Upper lobe of left lung (tissue), 6 donors: ENCODE data around the gene JAM3. TPM values are rescaled to one million over a fixed set of nuclear protein-coding genes. Genes with fewer than 3 reads are reported as not detected.
"Not testable (repeated sequence)": the region's sequence is repeated elsewhere in the genome, so short reads cannot be mapped to it uniquely, and the experiment has no call there.

Experiments used
- ATAC-seq, 2 donors: fragments of 200-7000 bp; cut with Tn5 transposase; one replicate each; pipeline ENCODE4 v1.9.1; 2022; ENCODE audit warnings: mild to moderate bottlenecking in 2 of 2, moderate library complexity in 2 of 2; ENCODE audit not compliant: low FRiP score in 2 of 2
- DNase-seq, 2 donors: peaks; one replicate each; pipeline ENCODE4 v3.0.0-alpha.2; 2019 to 2020
- H3K27ac ChIP-seq, 4 donors: fragments of 200-600 bp; sonication (generic); one replicate each; pipeline ENCODE4 v1.5.1; 2016 to 2019
- H3K27me3 ChIP-seq, 4 donors: fragments of 200-600 bp; sonication (generic); one replicate each; pipeline ENCODE4 v1.5.1; 2017 to 2019
- H3K36me3 ChIP-seq, 4 donors: fragments of 200-600 bp; sonication (generic); one replicate each; pipeline ENCODE4 v1.5.1; 2016 to 2019
- H3K4me1 ChIP-seq, 4 donors: fragments of 200-600 bp; sonication (generic); one replicate each; pipeline ENCODE4 v1.5.1; 2018 to 2019
- H3K4me3 ChIP-seq, 4 donors: fragments of 200-600 bp; sonication (generic); one replicate each; pipeline ENCODE4 v1.5.1; 2017 to 2019; ENCODE audit warnings: mild to moderate bottlenecking in 2 of 4, moderate library complexity in 1 of 4
- H3K9me3 ChIP-seq, 4 donors: fragments of 200-600 bp; sonication (generic); one replicate each; pipeline ENCODE4 v1.5.1; 2018 to 2019
- EP300 ChIP-seq, 4 donors: sonication (generic); formaldehyde crosslinking; IDR thresholded peaks; one replicate each; pipeline ENCODE4 v1.5.1; 2017; ENCODE audit warnings: antibody characterized with exemption in 4 of 4, control low read depth in 2 of 4
- POLR2A ChIP-seq, 4 donors: fragments of 450-650 bp; IDR thresholded peaks; one replicate each; pipeline ENCODE4 v1.5.1; 2016 to 2017; ENCODE audit warnings: antibody characterized with exemption in 4 of 4, mild to moderate bottlenecking in 2 of 4
- POLR2AphosphoS5 ChIP-seq, 2 donors: sonication (generic); formaldehyde crosslinking; IDR thresholded peaks; one replicate each; pipeline ENCODE4 v1.5.1; 2017; ENCODE audit warnings: antibody characterized with exemption in 2 of 2
- WGBS, 2 donors: methylation state at CpG; one replicate each; pipeline ENCODE4 v1.1.5; 2017 to 2018; 5-methylcytosine and 5-hydroxymethylcytosine counted together
- total RNA-seq, 6 donors: library from RNA; depleted of rRNA in 4 of 6; stranded (reverse); fragments of >200 nt in 4 of 6; gene quantifications; one replicate each; pipeline versions ENCODE4 v1.1.0 to v1.2.1, GENCODE V29; 2016 to 2021
- TF ChIP-seq, protein P1 (sequence below), 6 experiments: fragments of 450-650 bp in 4 of 6; fragments of 200-600 bp in 2 of 6; sonication (generic) in 2 of 6; IDR thresholded peaks; one replicate each; pipeline ENCODE4 v1.5.1; 2016 to 2019; ENCODE audit warnings: antibody characterized with exemption in 6 of 6
- donor health status: DM: no; HTN: no; CAD: no; lungs with moderate emphysema.
- donor health status: DM: no; HTN: yes; CAD: no; lungs with severe emphysema.

The JAM3 gene
- total RNA-seq, 6 donors from 2014 or later, result 8.4 to 36.6 (median 18.6) TPM

DNA sequence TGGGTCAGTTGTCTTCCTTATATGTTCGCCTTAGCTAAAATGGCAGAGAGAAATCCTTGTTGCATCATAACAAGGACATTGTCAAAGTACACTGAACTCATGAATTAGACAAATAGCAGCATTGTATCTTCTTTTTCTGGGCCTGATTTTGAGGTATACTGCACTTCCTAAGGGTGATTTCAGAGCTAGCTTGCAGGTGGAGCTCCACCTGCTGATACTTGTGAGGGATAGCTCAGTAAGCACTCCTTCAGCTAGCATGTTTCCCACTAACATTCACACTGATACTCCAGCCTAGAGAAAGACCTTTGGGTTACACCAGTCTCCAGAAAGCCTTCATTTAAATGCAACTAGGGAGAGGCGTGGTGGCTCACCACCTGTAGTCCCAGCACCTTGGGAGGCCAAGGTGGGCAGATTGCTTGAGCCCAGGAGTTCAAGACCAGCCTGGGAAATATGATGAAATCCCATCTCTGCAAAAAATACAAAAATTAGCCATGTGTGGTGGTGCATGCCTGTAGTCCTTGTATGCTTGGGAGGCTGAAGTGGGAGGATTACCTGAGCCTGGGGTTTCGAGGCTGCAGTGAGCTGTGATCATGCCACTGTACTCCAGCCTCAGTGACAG is 29.8 kb downstream of the JAM3 start:
- ATAC-seq (no peak), DNase-seq (no peak)
- H3K4me1 ChIP-seq, result no peaks in the 10 kb centered on the region
- H3K36me3 ChIP-seq, result no peaks in the 10 kb centered on the region
- H3K27ac ChIP-seq, result no peak overlapping the region
- H3K9me3 ChIP-seq, result no peaks in the 10 kb centered on the region
- WGBS, 2 donors, result 93 to 98% methylated on average over 3 of the region's 3 CpGs
- H3K27me3 ChIP-seq, result no peaks in the 10 kb centered on the region
- no peak for TF ChIP-seq POLR2A (IDR thresholded peaks at IDR 0.05)
- TF ChIP-seq, protein P1, sequence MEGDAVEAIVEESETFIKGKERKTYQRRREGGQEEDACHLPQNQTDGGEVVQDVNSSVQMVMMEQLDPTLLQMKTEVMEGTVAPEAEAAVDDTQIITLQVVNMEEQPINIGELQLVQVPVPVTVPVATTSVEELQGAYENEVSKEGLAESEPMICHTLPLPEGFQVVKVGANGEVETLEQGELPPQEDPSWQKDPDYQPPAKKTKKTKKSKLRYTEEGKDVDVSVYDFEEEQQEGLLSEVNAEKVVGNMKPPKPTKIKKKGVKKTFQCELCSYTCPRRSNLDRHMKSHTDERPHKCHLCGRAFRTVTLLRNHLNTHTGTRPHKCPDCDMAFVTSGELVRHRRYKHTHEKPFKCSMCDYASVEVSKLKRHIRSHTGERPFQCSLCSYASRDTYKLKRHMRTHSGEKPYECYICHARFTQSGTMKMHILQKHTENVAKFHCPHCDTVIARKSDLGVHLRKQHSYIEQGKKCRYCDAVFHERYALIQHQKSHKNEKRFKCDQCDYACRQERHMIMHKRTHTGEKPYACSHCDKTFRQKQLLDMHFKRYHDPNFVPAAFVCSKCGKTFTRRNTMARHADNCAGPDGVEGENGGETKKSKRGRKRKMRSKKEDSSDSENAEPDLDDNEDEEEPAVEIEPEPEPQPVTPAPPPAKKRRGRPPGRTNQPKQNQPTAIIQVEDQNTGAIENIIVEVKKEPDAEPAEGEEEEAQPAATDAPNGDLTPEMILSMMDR (IDR thresholded peaks at IDR 0.05), result no peak
- no peak for TF ChIP-seq EP300 (IDR thresholded peaks at IDR 0.05)
- no peak for TF ChIP-seq POLR2AphosphoS5 (IDR thresholded peaks at IDR 0.05)
- no peak overlapping the region for H3K4me3 ChIP-seq

DNA sequence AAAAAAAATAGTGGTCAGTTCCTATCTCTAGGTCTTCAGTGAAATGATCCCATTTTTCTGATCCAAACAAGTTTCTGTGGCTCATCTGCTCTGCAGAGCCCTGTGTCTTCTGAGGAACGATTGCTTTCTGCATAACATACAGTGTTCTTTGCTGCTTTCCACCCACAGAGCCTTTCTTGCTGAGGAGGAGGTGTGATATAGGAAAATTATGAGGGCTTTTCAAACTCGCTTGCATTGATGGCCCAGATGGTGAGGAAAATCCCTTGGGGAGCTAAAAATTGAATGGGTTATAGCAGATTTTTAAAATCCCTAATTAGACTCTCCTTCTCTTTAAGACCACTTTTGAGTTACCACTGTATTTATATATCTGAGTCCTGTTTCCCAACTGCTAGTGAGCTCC is 31.3 kb downstream of the JAM3 start:
- H3K4me3 ChIP-seq, result no peak overlapping the region
- H3K9me3 ChIP-seq, result no peaks in the 10 kb centered on the region
- no peak for DNase-seq
- no peak for ATAC-seq
- WGBS, 2 donors, result 77 to 82% methylated on average over 2 of the region's 2 CpGs
- H3K4me1 ChIP-seq, result no peaks in the 10 kb centered on the region
- TF ChIP-seq, protein P1 (IDR thresholded peaks at IDR 0.05), result no peak
- no peak for TF ChIP-seq POLR2AphosphoS5 (IDR thresholded peaks at IDR 0.05)
- TF ChIP-seq EP300 (IDR thresholded peaks at IDR 0.05), result no peak
- TF ChIP-seq POLR2A (IDR thresholded peaks at IDR 0.05), result no peak
- H3K36me3 ChIP-seq, result no peaks in the 10 kb centered on the region
- H3K27ac ChIP-seq, result no peak overlapping the region
- no peaks in the 10 kb centered on the region for H3K27me3 ChIP-seq

DNA sequence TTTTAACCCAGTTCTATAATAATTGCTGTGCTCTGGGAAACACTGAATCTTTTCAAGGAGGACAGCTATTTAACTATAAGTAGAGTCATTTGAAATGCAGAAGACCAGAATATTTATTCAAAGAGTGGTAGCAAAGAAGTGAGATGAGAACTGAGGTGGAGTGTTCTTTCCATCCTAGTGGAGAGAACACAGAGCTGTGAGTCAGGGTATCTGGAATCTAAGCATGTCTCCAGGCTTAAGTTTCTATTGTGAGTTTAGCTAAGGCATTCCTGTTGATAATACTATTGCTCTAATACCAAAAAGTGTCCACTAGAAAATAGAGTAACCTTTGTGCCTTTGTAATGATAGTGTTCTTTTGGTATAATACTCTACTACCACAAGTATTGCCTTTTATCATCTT is 32.4 kb downstream of the JAM3 start:
- TF ChIP-seq, protein P1 (IDR thresholded peaks at IDR 0.05), result no peak
- no peak for TF ChIP-seq POLR2AphosphoS5 (IDR thresholded peaks at IDR 0.05)
- TF ChIP-seq EP300 (IDR thresholded peaks at IDR 0.05), result no peak
- TF ChIP-seq POLR2A (IDR thresholded peaks at IDR 0.05), result no peak
- DNase-seq, result no peak
- Histone ChIP-seq H3K4me3 (no peak overlapping the region), H3K27ac (no peak overlapping the region), H3K36me3 (no peaks in the 10 kb centered on the region), H3K4me1 (no peaks in the 10 kb centered on the region), H3K27me3 (no peaks in the 10 kb centered on the region), H3K9me3 (no peaks in the 10 kb centered on the region)
- no peak for ATAC-seq

DNA sequence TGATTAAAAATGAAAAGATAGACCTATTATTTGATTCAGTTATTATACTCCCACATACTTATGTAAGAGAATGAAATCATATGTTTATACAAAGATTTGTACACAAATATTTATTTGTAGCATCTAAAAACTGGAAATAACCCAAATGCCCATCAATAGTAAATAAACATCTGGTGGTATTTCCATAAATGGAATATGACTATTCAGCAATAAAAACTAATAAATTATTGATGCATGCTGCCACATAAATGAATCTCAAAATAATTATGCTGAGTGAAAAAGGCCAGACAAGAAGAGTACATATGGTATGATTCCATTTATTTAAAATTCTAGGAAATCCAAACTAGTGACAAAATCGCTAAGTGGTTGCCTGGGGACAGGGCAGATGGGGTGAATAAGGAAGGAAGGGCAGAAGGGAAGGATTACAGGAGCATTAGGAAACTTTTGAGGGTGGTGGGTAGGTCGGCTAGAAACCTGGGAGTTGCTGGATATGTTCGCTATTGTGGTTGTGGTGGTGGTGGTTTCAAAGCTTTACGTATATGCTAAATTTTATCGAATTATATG is 41.5 kb downstream of the JAM3 start:
- no peak overlapping the region for H3K4me3 ChIP-seq
- ATAC-seq (no peak), DNase-seq (no peak)
- H3K27ac ChIP-seq, result no peak overlapping the region
- H3K4me1 ChIP-seq, result no peaks in the 10 kb centered on the region
- WGBS, 2 donors, result 87 to 90% methylated on average over 5 of the region's 5 CpGs
- TF ChIP-seq POLR2AphosphoS5 (IDR thresholded peaks at IDR 0.05) (no peak), EP300 (IDR thresholded peaks at IDR 0.05) (no peak), POLR2A (IDR thresholded peaks at IDR 0.05) (no peak)
- TF ChIP-seq, protein P1 (IDR thresholded peaks at IDR 0.05), result no peak
- no peaks in the 10 kb centered on the region for H3K36me3 ChIP-seq
- H3K27me3 ChIP-seq, result no peaks in the 10 kb centered on the region
- H3K9me3 ChIP-seq, result peaks cover 0 to 9% (median 4%) of the 10 kb centered on the region in 4 donors

DNA sequence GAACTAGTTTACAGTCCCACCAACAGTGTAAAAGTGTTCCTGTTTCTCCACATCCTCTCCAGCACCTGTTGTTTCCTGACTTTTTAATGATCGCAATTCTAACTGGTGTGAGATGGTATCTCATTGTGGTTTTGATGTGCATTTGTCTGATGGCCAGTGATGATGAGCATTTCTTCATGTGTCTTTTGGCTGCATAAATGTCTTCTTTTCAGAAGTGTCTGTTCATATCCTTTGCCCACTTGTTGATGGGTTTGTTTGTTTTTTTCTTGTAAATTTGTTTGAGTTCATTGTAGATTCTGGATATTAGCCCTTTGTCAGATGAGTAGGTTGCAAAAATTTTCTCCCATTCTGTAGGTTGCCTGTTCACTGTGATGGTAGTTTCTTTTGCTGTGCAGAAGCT is 44.9 kb downstream of the JAM3 start:
- H3K27ac ChIP-seq, H3K36me3 ChIP-seq, H3K27me3 ChIP-seq, ATAC-seq, H3K4me3 ChIP-seq, DNase-seq, H3K4me1 ChIP-seq, H3K9me3 ChIP-seq: not testable (repeated sequence)
- WGBS, 2 donors, result 33 to 57% methylated on average over 1 of the region's 1 CpG
